Fibroblast of gingiva (primary cell): ENCODE data around the gene COG8.
"Not testable (repeated sequence)": the region's sequence is repeated elsewhere in the genome, so short reads cannot be mapped to it uniquely, and the experiment has no call there.

ENCODE experiments used
- DNase-seq: peaks from one replicate; pipeline ENCODE4 v3.0.0-alpha.2; 2011; ENCODE audit warnings: low read depth

COG8 gene

DNA sequence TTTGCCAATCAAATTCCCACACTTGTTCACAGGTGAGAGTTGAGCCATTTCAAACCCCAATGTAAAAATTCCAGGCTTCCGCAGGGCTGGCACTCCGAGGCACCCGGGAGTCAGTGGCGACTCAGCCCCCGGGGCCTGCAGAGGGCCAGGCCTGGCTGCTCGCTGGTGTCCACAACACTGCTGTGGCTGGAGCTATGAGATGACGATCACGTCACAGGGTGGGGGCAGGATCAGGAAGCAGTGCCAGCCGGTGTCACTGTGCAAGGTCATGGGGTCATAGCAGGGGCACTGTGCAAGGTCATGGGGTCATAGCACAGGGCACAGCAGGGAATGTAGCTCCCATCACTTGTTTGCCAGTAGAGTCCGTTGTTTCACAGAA, 20.5 kb downstream of the COG8 start:
- no peak for DNase-seq

DNA sequence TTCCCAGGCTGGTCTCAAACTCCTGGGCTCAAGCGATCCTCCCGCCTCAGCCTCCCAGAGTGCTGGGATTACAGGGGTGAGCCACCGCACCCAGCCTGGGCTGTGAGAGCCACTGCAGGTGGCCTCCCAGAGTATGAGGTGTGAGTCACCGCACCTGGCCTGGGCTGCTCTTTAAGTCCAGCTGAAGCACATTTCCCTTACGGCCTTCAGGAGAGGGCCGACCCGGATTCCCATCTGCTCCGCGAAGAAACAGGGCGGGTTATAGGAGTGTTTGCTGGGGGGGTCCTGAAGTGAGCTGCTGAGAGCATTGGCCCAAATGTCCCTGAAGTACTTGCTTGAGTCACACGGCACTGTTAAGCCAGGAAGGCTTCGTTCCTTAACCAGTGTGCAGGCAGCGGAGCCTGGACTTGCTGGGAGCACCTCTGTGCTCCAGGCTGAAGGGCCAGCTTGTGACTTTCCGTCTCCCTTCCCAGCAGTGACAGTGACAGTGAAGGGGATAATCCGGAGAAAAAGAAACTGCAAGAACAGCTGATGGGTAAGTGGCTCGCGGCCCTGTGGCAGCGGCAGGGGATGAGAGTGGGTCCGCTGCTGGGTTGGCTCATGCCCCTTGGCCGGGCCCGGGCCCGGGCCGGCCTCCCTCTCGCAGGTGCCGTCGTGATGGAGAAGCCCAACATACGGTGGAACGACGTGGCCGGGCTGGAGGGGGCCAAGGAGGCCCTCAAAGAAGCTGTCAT, 21.0 kb downstream of the COG8 start:
- no peak for DNase-seq

DNA sequence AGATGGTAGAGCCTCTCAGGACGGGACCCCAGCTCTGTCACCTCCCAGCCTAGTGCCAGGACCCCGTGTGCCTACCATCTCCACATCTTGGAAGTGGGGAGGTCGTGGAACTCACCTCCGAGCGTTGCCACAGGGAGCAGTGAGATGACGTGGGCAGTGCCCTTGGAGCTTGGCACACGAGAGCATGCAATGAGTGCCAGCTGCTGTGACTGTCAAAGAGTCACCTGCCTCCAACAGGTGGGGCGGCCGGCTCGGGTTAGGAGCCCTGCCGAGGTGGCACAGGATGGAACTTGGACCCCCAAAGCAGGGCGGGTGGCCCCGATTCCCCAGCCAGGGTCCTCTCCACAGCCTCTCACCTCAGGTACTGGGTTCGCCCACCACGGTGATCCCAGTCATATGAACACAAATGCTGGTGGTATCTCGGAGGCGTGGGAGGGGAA, 22.7 kb downstream of the COG8 start:
- DNase-seq, result no peak

DNA sequence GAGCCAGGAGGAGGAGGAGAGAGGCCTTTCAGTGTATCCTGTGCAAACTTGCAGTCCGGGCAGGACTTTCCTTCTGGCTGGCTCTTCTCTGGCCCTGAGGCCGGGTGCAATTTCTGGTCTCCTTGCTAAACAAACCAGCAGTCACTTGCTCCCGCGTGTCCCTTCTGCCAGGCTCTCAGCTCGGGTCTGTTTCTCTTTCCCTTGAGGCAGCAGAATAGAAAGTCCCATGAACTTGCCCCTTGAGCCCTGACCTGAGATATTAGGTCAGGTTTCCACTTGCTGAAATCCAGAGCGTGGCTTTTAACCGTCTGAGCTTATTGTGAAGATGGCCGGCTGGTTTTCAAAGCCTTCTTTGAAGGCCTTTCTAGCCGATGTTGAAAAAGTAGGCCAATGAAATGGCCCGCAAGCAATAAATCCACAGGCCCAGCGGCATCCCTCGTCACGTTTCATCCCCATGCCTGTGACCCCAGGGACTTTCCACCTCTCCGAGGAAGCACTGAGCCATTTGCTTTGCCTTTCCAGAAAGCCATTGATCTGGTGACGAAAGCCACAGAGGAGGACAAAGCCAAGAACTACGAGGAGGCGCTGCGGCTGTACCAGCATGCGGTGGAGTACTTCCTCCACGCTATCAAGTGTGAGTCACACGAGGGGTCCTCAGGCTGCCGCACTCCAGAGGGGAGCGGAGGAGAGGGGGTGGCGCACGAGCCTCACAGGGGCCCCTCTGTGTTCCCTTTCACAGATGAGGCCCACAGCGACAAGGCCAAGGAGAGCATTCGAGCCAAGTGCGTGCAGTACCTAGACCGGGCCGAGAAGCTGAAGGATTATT, 23.7 kb downstream of the COG8 start:
- no peak for DNase-seq

DNA sequence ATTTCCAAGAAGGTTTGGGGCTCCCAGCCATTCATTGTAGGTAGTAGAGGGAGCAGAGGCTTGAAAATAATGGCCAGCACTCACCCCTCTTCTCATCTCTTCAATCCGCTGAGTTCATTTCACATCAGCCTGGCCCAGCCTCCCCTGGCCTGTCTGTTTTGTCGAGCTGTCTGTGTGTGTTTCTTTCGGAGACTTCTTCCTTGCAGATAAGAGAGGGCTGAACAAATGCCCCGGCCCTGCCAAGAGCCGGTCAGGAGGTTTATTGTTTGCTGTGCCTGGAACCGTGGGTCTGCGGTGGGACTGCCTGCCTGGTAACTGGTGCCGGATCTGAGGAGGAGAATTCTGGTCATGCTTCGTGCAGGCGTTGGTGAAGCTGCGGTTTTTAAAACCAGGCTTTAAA, 24.8 kb downstream of the COG8 start:
- no peak for DNase-seq

DNA sequence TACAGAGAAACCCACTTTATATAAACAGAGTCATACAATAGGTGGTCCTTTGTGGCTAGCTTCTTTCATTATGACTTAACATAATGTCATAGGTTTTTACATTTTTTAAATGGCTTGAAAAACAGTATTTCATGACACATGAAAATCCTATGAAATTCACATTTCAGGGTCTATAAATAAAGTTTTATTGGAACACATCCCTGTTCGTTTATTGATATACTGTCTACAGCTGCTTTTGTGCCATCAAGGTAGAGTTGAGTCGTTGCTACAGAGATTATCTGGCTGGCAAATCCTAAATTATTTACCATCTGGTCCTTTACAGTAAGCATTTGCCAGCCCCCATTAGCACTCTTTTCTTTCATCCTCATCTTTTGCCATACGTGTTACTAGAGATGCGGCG, 25.9 kb downstream of the COG8 start:
- no peak for DNase-seq

DNA sequence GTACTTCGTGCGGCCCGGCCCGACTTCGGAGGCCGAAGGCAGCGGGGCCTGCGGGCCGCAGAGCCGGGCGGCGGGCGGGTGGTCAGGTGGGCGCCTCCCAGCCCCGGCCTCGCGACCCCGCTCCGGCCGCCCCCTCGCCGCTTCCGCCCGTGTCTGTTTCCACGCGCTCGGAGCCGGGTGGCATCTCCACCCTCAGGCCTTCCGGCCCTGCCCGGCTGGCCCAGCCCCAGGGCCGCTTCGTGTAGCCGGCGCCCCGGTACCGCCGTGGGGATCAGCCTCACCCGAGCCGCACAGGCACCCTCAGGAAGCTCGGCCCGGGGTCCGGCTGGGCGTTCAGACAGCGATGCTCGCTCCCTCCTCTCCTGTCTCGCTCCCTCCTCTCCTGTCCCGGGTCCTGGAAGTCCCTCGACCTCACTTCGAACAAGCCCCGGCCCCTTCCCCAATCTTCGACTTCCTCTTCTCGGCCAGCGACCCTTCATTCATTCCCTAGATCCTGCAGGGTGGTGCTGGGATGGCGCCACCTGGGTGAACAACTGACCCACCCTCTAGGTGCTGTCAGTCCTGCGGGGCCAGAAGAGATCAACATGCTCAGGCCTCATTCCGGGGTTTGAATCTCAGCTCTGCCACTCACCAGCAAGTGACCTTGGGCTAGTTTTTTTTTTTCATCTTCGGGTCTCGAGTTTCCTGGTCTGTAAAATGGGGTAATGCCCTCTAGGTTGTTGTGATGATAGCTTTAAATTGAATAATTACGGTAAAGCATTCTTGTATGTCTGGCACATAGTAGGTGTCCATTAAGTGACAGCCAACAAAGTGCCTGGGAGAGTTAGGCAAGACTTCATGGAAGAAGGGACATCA, 27.6 kb downstream of the COG8 start:
- peak; percentile 32 for DNase-seq

DNA sequence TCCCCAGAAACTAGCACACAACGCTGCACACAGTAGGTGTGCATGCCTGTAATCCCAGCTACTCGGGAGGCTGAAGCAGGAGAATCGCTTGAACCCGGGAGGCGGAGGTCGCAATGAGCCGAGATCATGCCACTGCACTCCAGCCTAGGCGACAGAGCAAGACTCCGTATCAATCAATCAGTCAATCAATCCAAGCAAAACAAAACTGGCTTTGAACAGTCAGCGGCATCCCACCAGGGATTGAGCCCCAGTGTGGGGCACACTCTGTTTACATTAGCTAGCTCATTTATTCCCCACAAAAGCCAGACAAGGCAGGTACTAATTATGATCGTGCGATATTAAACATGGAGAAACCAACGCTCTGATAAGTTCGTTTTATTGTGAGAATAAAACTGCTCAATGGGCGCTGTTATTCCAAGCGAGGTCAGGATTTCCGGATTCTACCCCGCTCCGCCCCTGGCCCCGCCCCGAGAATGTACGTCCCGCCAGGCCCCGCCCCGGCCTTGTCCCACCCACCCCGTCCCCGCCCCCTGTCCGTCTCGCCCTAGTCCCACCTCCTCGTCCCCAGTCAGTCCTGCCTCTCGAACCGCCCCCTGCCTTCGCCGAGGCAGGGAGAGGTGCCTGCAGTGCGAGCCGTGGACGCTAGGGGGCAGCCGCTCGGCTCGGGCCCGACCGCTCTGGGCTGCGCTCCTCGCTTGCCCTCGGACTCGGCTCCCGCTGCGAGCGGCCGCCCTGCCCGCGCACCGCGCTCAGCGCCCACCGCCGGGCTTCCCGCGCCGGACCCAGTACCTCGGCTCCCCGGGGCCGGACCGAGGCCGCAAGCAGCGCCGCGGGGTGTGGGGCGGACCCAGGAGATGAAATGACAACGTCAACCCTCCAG, 28.5 kb downstream of the COG8 start, which contains the start of gene VPS4A:
TSS of gene VPS4A (plus strand) at position 698 of the 880 bp plus-strand sequence. CDS start at position 860, 162 bp downstream.
- peak; percentile 96 for DNase-seq

DNA sequence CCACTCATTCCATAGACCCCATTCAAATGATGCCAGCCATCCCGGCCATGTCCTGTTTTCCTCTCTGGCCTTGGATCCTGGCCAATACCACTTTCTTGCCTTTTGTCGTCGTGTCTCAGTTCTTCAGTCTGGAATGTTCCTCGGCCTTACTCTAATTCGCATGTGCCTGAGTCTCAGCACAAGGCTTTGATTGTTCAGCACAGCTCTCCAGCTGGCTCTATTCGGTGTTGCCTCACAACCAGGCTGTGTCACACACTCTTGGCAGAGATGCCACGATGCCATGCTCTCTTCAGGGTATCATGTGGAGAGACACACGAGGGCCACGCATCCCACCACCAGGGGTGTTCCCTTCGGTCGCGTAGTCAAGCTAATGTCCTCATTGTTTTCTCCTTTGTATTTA, 30.0 kb downstream of the COG8 start:
- DNase-seq, result peak; percentile 54

DNA sequence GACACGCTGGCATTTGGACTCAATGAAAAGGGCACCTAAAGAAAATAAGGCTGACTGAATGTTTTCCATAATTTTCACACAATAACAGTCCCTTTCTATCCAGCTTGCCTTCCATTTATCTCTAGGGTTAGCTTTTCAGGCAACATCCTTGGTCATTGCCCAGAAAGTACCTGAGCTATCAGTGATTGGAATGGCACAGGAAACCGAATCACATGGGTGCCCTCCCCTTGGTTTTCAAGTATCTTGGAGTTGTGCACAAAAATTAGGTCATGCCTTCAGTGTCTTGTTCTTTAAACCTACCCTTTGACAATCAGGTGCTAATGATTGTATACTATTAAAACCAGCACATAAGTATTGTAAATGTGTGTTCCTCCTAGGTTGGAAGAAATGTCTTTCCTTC, 31.5 kb downstream of the COG8 start:
- no peak for DNase-seq

DNA sequence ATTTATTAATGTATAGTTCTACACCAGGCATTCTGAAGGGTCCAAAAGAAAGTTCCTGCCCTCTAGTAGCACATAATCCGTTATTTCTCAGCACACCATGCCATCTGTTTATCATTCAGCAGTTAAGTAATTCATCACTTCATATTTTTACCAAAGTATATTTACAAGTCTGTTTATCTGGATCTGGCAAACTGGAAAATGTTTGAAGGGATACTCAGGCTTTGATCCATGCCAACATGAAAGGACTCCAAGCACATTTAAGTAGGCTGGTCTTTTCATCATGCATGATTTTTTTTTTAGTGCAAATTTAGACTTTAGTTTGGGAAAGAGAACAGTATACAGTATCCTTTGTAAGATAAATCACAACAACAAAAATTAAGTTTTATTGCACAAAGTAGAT, 32.3 kb downstream of the COG8 start:
- DNase-seq, result peak; percentile 62

DNA sequence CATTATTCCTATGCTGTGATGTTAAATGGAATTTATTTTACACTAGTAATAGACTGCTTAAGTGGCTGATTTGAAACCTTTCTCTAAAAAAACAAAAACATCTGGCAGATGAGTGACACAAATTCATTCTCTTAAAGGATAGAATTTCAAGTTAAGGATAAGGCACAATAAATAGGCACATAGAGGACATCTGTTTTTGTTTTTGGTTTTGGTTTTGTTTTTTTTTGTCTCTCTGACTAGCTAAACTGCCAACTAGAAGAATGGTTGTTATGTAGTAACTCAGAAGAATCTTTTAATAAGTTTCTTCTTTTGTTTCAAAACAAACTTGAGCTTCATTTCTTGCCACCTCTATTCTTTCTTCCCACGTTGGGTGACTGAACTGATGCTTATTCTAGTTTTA, 33.3 kb downstream of the COG8 start:
- DNase-seq, result peak; percentile 79

DNA sequence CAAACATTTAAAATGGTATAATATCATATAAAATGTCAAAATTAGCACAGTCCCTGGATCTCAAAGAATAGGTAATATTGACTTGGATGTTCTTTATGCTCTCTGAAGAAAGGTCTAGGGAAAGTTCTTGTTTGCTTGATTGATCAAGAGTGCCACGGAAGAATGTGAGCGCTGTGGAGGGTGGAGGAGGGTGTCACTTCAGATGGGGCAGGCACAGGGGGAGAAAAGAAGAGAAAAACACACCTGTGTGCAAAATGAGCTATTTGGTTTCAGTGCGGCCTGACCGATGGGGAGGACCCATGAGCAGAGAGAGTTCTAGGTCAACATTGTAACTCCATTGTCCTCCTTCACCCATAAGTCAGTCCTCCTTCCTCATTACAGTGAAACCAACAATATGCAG, 37.1 kb downstream of the COG8 start:
- DNase-seq, result no peak

DNA sequence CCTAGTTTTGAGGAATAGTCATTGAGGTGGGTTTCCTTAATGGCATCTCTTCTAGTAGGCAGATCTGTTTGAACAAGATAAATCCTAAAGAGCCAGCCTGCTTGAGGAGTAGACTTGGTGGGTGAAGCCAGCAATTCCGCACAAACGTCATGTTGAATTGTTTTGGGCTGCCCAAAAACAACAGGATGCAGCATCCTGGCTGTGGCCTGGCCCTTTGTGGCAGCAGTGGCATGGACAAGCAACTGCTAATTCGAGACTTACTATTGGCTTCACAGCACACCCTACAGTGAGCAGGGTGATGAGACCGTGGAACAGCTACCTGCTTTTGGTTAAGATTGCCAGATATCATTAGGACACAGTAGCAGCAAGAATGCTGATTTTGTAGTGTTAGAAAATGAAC, 37.5 kb downstream of the COG8 start:
- DNase-seq, result no peak

DNA sequence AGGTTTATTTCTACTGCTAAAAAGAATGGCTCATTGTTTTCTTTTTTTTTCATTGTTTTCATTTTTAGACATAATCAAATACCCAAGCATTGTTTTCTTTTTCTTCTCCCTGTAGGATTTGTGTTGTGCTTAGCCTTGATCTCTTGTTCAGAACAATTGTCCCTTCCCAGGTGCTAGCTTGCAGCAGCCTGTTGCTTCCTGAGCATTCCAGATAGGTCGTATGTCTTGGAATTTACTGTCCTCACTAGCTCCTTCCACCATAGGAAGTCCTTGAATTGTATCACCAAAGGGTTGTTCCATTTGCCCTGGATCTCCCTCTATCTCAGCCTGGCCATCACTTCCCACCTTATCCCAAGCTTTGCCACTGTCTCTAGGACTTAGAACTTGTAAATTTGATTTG, 38.2 kb downstream of the COG8 start:
- no peak for DNase-seq

DNA sequence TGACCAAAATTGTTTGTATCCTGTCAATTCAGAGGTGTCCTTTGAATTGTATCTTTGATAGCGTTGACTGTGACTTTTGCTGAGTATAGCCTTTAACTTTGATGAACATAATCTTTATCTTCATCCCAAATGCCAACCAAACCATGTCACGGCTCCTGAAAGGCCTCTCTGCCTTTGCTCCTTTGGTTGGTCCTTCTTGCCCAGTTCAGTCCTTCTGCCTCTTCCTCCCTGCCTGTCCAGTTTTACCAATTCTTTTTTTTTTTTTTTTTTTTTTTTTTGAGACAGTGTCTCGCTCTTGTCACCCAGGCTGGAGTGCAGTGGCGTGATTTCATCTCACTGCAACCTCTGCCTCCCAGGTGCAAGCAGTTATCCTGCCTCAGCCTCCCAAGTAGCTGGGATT, 41.1 kb downstream of the COG8 start:
- no peak for DNase-seq

DNA sequence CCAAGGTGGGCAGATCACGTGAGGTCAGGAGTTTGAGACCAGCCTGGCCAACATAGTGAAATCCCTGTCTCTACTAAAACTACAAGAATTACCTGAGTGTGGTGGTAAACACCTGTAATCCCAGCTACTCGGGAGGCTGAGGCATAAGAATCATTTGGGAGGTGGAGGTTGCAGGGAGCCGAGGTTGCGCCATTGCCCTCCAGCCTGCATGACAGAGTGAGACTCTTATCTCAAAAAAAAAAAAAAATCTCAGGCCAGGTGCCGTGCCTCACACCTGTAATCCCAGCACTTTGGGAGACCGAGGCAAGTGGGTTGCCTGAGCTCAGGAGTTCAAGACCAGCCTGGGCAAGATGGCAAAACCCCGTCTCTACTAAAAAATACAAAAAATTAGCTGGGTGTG, 42.6 kb downstream of the COG8 start:
- DNase-seq, result not testable (repeated sequence)

DNA sequence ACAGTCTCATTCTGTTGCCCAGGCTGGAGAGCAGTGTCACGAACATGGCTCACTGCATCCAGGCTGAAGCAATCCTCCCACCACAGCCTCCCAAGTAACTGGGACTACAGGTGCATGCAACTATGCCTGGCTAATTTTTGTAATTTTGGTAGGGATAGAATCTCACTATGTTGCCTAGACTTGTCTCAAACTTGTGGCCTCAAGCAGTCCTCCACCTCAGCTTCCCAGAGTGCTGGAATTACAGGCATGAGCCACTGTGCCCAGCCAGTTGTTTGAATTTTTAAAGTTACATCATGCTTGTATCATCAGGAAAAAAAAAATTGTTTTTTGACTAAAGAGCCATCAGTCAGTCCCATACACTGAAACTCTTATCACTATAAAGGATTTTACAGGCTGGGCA, 45.3 kb downstream of the COG8 start:
- DNase-seq, result no peak

DNA sequence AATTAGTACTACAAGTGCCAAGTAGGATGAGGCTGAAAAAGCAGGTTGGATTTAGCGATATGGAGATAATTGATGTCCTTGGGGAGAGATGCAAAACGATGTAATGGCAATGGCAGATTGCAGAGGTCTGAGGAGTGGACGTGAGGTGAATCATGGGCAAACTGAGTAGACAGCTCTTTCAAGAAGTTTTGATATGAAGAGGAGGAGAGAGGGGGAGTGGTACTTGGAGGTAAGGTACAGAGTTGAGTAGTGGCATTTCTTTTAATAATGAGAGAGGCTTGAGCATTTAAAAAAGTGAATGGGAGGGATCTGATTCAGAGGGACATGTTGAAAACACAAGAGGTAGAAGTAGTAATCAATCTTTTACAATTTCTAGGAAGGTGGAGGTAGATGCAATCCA, 46.0 kb downstream of the COG8 start:
- no peak for DNase-seq

DNA sequence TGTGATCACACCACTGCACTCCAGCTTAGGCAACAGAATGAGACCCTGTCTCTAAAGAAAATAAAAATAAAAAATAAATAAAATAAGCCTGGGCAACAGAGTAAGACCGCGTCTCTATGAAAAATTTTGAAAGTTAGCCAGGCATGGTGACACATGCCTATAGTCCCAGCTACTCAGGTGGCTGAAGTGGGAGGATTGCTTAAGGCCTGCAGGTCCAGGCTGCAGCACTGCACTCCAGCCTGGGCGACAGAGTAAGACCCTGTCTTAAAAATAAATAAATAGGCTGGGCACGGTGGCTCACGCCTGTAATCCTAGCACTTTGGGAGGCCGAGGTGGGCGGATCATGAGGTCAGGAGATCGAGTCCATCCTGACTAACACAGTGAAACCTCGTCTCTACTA, 47.7 kb downstream of the COG8 start:
- DNase-seq, result not testable (repeated sequence)

DNA sequence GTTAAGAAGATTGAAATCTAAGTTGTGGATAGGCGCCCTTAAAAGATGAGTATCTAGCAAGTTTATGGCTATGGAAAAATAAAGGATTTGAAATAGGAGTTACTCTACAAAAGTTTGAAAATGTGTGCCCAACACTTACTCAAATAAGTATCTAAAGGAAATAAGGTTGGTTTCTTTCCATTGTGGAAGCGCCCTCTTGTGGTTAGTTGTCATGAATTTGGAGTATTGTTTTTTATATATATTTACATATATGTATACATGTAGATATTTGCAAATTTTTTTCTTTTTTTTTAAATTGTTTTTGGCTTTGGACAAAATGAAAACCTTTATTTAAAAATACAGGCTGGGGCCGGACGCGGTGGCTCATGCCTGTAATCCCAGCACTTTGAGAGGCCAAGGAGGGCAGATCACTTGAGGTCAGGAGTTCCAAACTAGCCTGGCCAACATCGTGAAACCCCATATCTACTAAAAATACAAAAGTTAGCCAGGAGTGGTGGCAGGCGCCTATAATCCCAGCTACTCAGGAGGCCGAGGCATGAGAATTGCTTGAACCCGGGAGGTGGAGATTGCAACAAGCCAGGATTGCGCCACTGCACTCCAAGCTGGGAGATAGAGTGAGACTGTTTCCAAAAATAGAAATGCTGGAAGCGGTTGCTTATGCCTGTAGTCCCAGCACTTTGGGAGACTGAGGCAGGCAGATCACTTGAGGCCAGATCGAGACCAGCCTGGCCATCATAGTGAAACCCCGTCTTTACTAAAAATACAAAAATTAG, 52.2 kb downstream of the COG8 start:
- peak; percentile 82 for DNase-seq
